GM12878 (cell line): ENCODE measurements around the gene SULF2. TPM values are rescaled to one million over a fixed set of nuclear protein-coding genes. Genes with fewer than 3 reads are reported as not detected.

ENCODE experiments used
- ATAC-seq: fragments of 200-7000 bp; cut with Tn5 transposase; 3 replicates; pipeline ENCODE4 v1.9.1; 2020; ENCODE audit warnings: mild to moderate bottlenecking, moderate library complexity
- BruUV-seq: library from RNA; stranded (reverse); fragments of 400-500 nt; replicated peaks from 2 replicates; lab custom pipeline; 2021; lab: Mats Ljungman, UMichigan
- CTCF ChIA-PET: fragments of 300-600 bp; sonication (Branson Sonifier 250); formaldehyde crosslinking; extraction: SDS; loops from one replicate; lab custom pipeline; 2021; ENCODE audit warnings: inconsistent platforms; lab: Yijun Ruan, JAX
- POLR2A ChIA-PET: fragments of 350-600 bp; formaldehyde crosslinking; extraction: SDS; loops from one replicate; lab custom pipeline; 2021; ENCODE audit warnings: inconsistent platforms; lab: Charles Lee
- RAD21 ChIA-PET: fragments of 300-600 bp; sonication (Branson Sonifier 250); formaldehyde crosslinking; loops from one replicate; lab custom pipeline; 2023; ENCODE audit warnings: antibody characterized with exemption; ENCODE audit not compliant: unreplicated experiment; lab: Charles Lee
- SMC1A ChIA-PET: fragments of 300-600 bp; sonication (Branson Sonifier 250); formaldehyde crosslinking; loops from one replicate; lab custom pipeline; 2023; ENCODE audit not compliant: unreplicated experiment, uncharacterized antibody; lab: Charles Lee
- DNase-seq: peaks from one replicate; pipeline ENCODE4 v3.0.0-alpha.2; 2011; ENCODE audit warnings: low read depth, low spot score
- FAIRE-seq: peaks from 3 replicates; lab custom pipeline; 2011; peaks lifted over from hg19 to GRCh38; lab: Jason Lieb, UNC
- H2AFZ ChIP-seq: 2 replicates; pipeline ENCODE4 v1.6.0; 2011; ENCODE audit warnings: low read depth, low read length, control low read depth; ENCODE audit not compliant: control insufficient read depth
- H3K27ac ChIP-seq: 2 replicates; pipeline ENCODE4 v1.5.1; 2011; ENCODE audit warnings: control low read depth; ENCODE audit not compliant: control insufficient read depth, insufficient read depth
- H3K27me3 ChIP-seq, 2 experiments: replicated peaks in 1 of 2; 2 replicates each; pipeline versions ENCODE4 v1.6.0 to v1.6.1; 2011; ENCODE audit warnings: low read length in 1 of 2; ENCODE audit not compliant: control insufficient read depth in 2 of 2, insufficient read depth in 2 of 2
- H3K36me3 ChIP-seq, 2 experiments: 2 replicates each; pipeline ENCODE4 v1.5.1; 2011; ENCODE audit warnings: low read length in 1 of 2; ENCODE audit not compliant: control insufficient read depth in 2 of 2, insufficient read depth in 2 of 2
- H3K4me1 ChIP-seq: 2 replicates; pipeline ENCODE4 v1.6.1; 2011; ENCODE audit warnings: mild to moderate bottlenecking, low read length, moderate library complexity, mixed read lengths; ENCODE audit not compliant: control insufficient read depth, insufficient read depth
- H3K4me2 ChIP-seq: 2 replicates; pipeline ENCODE4 v1.6.0; 2011; ENCODE audit warnings: control low read depth; ENCODE audit not compliant: control insufficient read depth, insufficient read depth
- H3K4me3 ChIP-seq: fragments of 200-600 bp; sonication (generic); 2 replicates; pipeline ENCODE4 v1.5.1; 2016
- H3K79me2 ChIP-seq: 2 replicates; pipeline ENCODE4 v1.6.0; 2011; ENCODE audit warnings: low read length; ENCODE audit not compliant: control insufficient read depth, insufficient read depth
- H3K9ac ChIP-seq: 2 replicates; pipeline ENCODE4 v1.8.0; 2011; ENCODE audit warnings: low read length, control low read depth, mixed read lengths; ENCODE audit not compliant: control insufficient read depth, insufficient read depth
- H3K9me3 ChIP-seq: replicated peaks from 3 replicates; pipeline ENCODE4 v1.5.1; 2011; ENCODE audit warnings: mild to moderate bottlenecking, low read length; ENCODE audit not compliant: control insufficient read depth, insufficient read depth
- H4K20me1 ChIP-seq: 2 replicates; pipeline ENCODE4 v1.6.0; 2011; ENCODE audit not compliant: control insufficient read depth, insufficient read depth
- CHD4 ChIP-seq: fragments of 200-600 bp; sonication (generic); IDR thresholded peaks from 2 replicates; pipeline ENCODE4 v1.6.1; 2016; ENCODE audit warnings: mild to moderate bottlenecking
- CREM ChIP-seq: IDR thresholded peaks from 2 replicates; pipeline ENCODE4 v1.6.1; 2014; ENCODE audit warnings: antibody characterized with exemption, low read depth
- FOS ChIP-seq: IDR thresholded peaks from 3 replicates; pipeline ENCODE4 v1.6.1; 2011; ENCODE audit warnings: borderline replicate concordance; ENCODE audit not compliant: insufficient read length; ENCODE audit errors: extremely low read depth
- FOXM1 ChIP-seq: IDR thresholded peaks from 2 replicates; pipeline ENCODE4 v1.6.1; 2012; ENCODE audit warnings: low read depth, mild to moderate bottlenecking, inconsistent platforms, low read length, moderate library complexity
- IRF4 ChIP-seq: IDR thresholded peaks from 2 replicates; pipeline ENCODE4 v1.6.1; 2011; ENCODE audit warnings: low read depth, low read length
- KAT2A ChIP-seq: conservative IDR thresholded peaks from 2 replicates; pipeline ENCODE4 v1.6.1; 2011; ENCODE audit warnings: low read depth, low read length; ENCODE audit not compliant: control insufficient read depth
- NFXL1 ChIP-seq: fragments of 450-650 bp; IDR thresholded peaks from 2 replicates; pipeline ENCODE4 v1.6.1; 2017; ENCODE audit warnings: antibody characterized with exemption, mild to moderate bottlenecking, borderline replicate concordance
- NKRF ChIP-seq: fragments of 450-650 bp; conservative IDR thresholded peaks from 2 replicates; pipeline ENCODE4 v1.6.1; 2017; ENCODE audit warnings: mild to moderate bottlenecking, moderate library complexity
- NR2C1 ChIP-seq: fragments of 450-650 bp; IDR thresholded peaks from 2 replicates; pipeline ENCODE4 v1.6.1; 2017; ENCODE audit warnings: antibody characterized with exemption, mild to moderate bottlenecking, moderate library complexity
- PKNOX1 ChIP-seq: fragments of 450-650 bp; IDR thresholded peaks from 2 replicates; pipeline ENCODE4 v1.6.1; 2016; ENCODE audit warnings: mild to moderate bottlenecking
- RB1 ChIP-seq: fragments of 450-650 bp; formaldehyde crosslinking; IDR thresholded peaks from 2 replicates; pipeline ENCODE4 v1.6.1; 2017; ENCODE audit warnings: mild to moderate bottlenecking, borderline replicate concordance
- RBBP5 ChIP-seq: fragments of 200-600 bp; sonication (generic); conservative IDR thresholded peaks from 2 replicates; pipeline ENCODE4 v1.6.1; 2016
- RELA ChIP-seq: fragments of 450-650 bp; IDR thresholded peaks from 2 replicates; pipeline ENCODE4 v1.8.0; 2014; ENCODE audit warnings: borderline replicate concordance; ENCODE audit not compliant: partially characterized antibody
- STAT3 ChIP-seq: IDR thresholded peaks from 2 replicates; pipeline ENCODE4 v1.6.1; 2011; ENCODE audit warnings: low read depth, low read length, improper control_type of control experiment
- ZZZ3 ChIP-seq: IDR thresholded peaks from 2 replicates; pipeline ENCODE4 v1.6.1; 2011; ENCODE audit warnings: low read depth; ENCODE audit not compliant: control insufficient read depth, insufficient read length
- WGBS: methylation state at CpG from one replicate; pipeline ENCODE4 v1.1.6; 2016; ENCODE audit warnings: low lambda C conversion rate; ENCODE audit not compliant: insufficient replicate concordance, insufficient coverage; ENCODE audit errors: missing lambda C conversion rate; 5-methylcytosine and 5-hydroxymethylcytosine counted together
- in situ Hi-C: fragments of 300-500 bp; cut with MboI; formaldehyde crosslinking; loops from 9 replicates; pipeline ENCODE4 v1.14.3; 2018; ENCODE audit warnings: mixed read lengths
- intact Hi-C: fragments of 100-400 bp; cut with micrococcal nuclease; formaldehyde crosslinking; loops from one replicate; pipeline ENCODE4 v1.14.2; 2022; ENCODE audit not compliant: unreplicated experiment
- polyA plus RNA-seq, 11 experiments: library from polyadenylated mRNA; depleted of rRNA in 4 of 11; unstranded in 6 of 11; stranded (reverse) in 5 of 11; fragments of >200 nt; fragmentation: Nextera tagmentation in 4 of 11; fragmentation: Illumina TruSeq in 1 of 11; extraction: Ambion mirVana in 4 of 11; extraction: Trizol in 1 of 11; gene quantifications; 1 replicate in 1 of 11; 2 replicates in 10 of 11; pipeline versions ENCODE4 v1.2.1 to v1.2.3, GENCODE V29; 2011 to 2016; ENCODE audit warnings: inconsistent platforms in 2 of 11, missing spikeins in 2 of 11, low read depth in 1 of 11
- total RNA-seq, 4 experiments: library from RNA; depleted of rRNA in 3 of 4; stranded (reverse); fragments of >200 nt in 3 of 4; fragmentation: Illumina TruSeq in 1 of 4; extraction: Trizol in 1 of 4; gene quantifications; 2 replicates each; pipeline versions ENCODE4 v1.2.1 to v1.2.3, GENCODE V29; 2013 to 2021

The SULF2 gene
- total and polyA plus RNA-seq, 10 of the 15 experiments (the other 5 are each of a cell fraction or from before 2014, with no cell fraction given) = 0.69 to 4.1 (median 1.6) TPM

- Histone ChIP-seq H3K36me3 (no peaks in the 10 kb centered on the region), H3K4me1 (no peaks in the 10 kb centered on the region; the same call in 1 of the 2 replicates), H3K27me3 (peaks cover 2 to 4% of the 10 kb centered on the region in 2 experiments; a peak in 2 of 4 replicates), H3K9ac (no peak overlapping the region), H3K9me3 (no peaks in the 10 kb centered on the region), H3K79me2 (no peaks in the 10 kb centered on the region), H3K4me2 (no peak overlapping the region), H2AFZ (no peak overlapping the region), H3K27ac (no peak overlapping the region), H4K20me1 (no peaks in the 10 kb centered on the region; the same call in 1 of the 2 replicates), H3K4me3 (no peak overlapping the region)
- ChIA-PET RAD21 (no interaction called here), POLR2A (interaction anchor here (0.7 kb wide), 1 partner anchor 411 kb away, joined by 4 read pairs; no protein-coding TSS in a partner anchor), SMC1A (no interaction called here), CTCF (no interaction called here)
- BruUV-seq = no TSS peak
- in situ Hi-C loops = loop anchor here (5.0 kb wide), 1 partner anchor 76 kb away; no protein-coding TSS in a partner anchor
- 21% methylated on average over 13 of the region's 13 CpGs for WGBS
- intact Hi-C loops = no loop called here
- no peak for FAIRE-seq
- TF ChIP-seq PKNOX1 (no peak), CREM (no peak), IRF4 (no peak), FOS (no peak), NKRF (no peak), KAT2A (no peak), RELA (no peak), RB1 (no peak), CHD4 (no peak), NFXL1 (no peak), STAT3 (no peak), FOXM1 (no peak), RBBP5 (no peak), ZZZ3 (no peak), NR2C1 (no peak)
- DNase-seq = no peak
- no peak for ATAC-seq
Observed at GRCh38 chr20:47821481-47822100, 36.3 kb upstream of the SULF2 start.
